WERI-Rb-1 (cell line): ENCODE measurements around the gene GLT6D1.

Experiments
- DNase-seq: peaks from one replicate; pipeline ENCODE4 v3.0.0-alpha.2; 2020
- H3K27ac ChIP-seq: fragments of 250-450 bp; sonication (Bioruptor Pico); 2 replicates; pipeline ENCODE4 v1.5.1; 2020; ENCODE audit warnings: mild to moderate bottlenecking, moderate library complexity
- H3K27me3 ChIP-seq: fragments of 250-450 bp; sonication (Bioruptor Pico); 2 replicates; pipeline ENCODE4 v1.5.1; 2021; ENCODE audit warnings: mild to moderate bottlenecking, low read depth, moderate library complexity; ENCODE audit not compliant: insufficient read depth, severe bottlenecking
- H3K36me3 ChIP-seq: fragments of 250-450 bp; sonication (Bioruptor Pico); 2 replicates; pipeline ENCODE4 v1.5.1; 2020; ENCODE audit warnings: mild to moderate bottlenecking, moderate library complexity
- H3K4me3 ChIP-seq: 2 replicates; pipeline ENCODE4 v1.5.1; 2011; ENCODE audit warnings: low read depth, mild to moderate bottlenecking, control low read depth, low read length
- H3K9me3 ChIP-seq: fragments of 250-450 bp; sonication (Bioruptor Pico); 2 replicates; pipeline ENCODE4 v1.5.1; 2021; ENCODE audit warnings: mild to moderate bottlenecking, moderate library complexity; ENCODE audit not compliant: severe bottlenecking
- CTCF ChIP-seq: IDR thresholded peaks from 2 replicates; pipeline ENCODE4 v1.5.1; 2011; ENCODE audit warnings: low read depth, mild to moderate bottlenecking, control low read depth, inconsistent platforms, low read length

Gene GLT6D1

DNA sequence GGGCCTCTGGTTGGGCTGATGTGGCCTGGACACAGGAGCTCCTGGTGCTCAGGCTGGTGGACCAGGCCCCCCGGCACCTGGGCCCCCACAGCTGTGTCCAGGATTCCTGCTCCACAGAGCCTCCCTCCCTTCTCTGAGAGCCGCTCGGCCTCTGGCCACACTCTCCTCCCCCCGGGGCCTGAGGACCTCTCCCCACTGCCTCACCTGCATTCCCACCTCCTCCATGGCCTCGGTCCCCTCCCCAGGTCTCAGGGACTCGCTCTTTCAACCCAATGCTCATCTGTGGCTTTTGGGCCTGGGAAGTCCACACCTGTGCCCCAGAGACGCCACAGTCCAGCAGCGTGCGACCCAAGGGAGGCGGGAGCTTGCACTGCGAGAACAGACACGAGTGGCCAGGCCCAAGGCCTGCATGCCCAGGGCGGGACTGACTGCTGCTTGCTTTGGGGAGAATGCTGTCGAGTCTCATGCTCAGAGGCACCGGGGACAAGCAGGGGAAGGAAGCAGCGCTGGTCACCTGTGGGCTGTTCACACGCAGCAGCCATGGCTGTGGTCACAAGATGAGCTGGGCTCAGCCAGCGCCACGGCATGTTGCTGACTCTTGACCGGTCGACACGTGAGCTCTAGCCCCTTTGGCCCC, 63.2 kb downstream of the GLT6D1 start:
- TF ChIP-seq CTCF = no peak
- H3K27me3 ChIP-seq = no peaks in the 10 kb centered on the region
- no peaks in the 10 kb centered on the region for H3K9me3 ChIP-seq
- no peaks in the 10 kb centered on the region for H3K36me3 ChIP-seq
- H3K4me3 ChIP-seq = no peak overlapping the region
- no peak for DNase-seq
- no peak overlapping the region for H3K27ac ChIP-seq

DNA sequence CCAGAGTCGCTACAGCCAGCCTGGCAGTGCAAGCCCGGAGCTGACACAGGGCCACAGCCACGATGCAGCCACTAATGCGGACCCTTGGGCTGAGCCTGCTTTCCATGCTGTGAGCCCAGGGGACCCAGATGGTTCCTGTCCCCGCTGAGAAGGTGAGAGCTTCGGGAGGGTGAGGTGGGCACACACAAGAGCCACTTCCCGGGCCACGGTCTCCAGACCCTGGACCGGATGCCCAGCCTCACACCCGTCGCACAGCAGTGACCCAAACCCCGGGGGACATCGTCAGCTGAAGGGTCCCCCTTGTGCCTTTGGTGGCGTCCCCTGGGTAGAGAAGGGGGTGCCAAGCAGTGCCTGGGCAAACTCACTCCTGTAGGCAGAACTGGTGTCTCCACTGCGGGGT, 64.4 kb downstream of the GLT6D1 start:
- peaks cover 2% of the 10 kb centered on the region for H3K27me3 ChIP-seq
- no peak for DNase-seq
- no peak overlapping the region for H3K4me3 ChIP-seq
- no peaks in the 10 kb centered on the region for H3K36me3 ChIP-seq
- no peaks in the 10 kb centered on the region for H3K9me3 ChIP-seq
- no peak for TF ChIP-seq CTCF
- H3K27ac ChIP-seq = no peak overlapping the region

DNA sequence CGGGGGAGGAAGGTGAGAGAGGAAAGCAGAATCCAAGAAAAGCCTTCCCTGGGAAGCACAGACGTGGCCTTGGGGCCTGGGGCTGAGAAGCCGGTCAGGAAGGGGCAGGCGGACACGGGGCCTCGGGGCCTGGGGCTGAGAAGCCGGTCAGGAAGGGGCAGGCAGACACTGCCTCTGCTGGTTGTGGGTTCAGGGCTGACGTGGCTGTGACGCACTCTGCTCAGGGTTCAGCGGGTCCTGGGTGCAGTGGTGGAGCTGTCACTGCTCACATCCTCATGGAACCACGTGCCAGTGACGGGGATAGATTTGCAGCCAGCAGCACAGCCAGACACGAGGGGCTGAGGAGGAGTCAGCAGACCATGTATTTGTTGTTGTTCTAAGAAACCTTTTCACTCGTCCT, 65.0 kb downstream of the GLT6D1 start:
- no peak for DNase-seq
- Histone ChIP-seq H3K36me3 (no peaks in the 10 kb centered on the region), H3K4me3 (no peak overlapping the region)

More for the DNA sequence above, 65.0 kb downstream of the GLT6D1 start:
- no peak for TF ChIP-seq CTCF
- Histone ChIP-seq H3K27ac (no peak overlapping the region), H3K9me3 (peaks cover 6% of the 10 kb centered on the region), H3K27me3 (peaks cover 2% of the 10 kb centered on the region)
